Iris pigment epithelial cell (primary cell): Measurements from ENCODE around the gene NDFIP2.

ENCODE experiments used
- DNase-seq: peaks from one replicate; pipeline ENCODE4 v3.0.0-alpha.2; 2011; ENCODE audit warnings: low read depth

The NDFIP2 gene

GRCh38 chr13:79480954-79481684, at the start of gene NDFIP2:
TSS of gene NDFIP2 (plus strand) at chr13:79481155. CDS start at chr13:79481204, 49 bp downstream.
- peak; percentile 88 for DNase-seq

GRCh38 chr13:79432086-79432485, 48.9 kb upstream of the NDFIP2 start:
- DNase-seq: no peak

GRCh38 chr13:79432992-79433391, 48.0 kb upstream of the NDFIP2 start:
- DNase-seq: no peak

GRCh38 chr13:79434556-79434955, 46.4 kb upstream of the NDFIP2 start:
- DNase-seq: peak; percentile 51

- peak; percentile 68 for DNase-seq
These were observed 45.4 kb upstream of the NDFIP2 start for GRCh38 chr13:79435561-79435990.

GRCh38 chr13:79439275-79439674, 41.7 kb upstream of the NDFIP2 start:
- DNase-seq: no peak

- no peak for DNase-seq
These were observed 39.9 kb upstream of the NDFIP2 start for GRCh38 chr13:79440958-79441528.

- DNase-seq: peak; percentile 65
These were observed 38.7 kb upstream of the NDFIP2 start for GRCh38 chr13:79442221-79442620.

- no peak for DNase-seq
These were observed 38.2 kb upstream of the NDFIP2 start for GRCh38 chr13:79442706-79443105.

- DNase-seq: no peak
These were observed 34.8 kb upstream of the NDFIP2 start for GRCh38 chr13:79445968-79446645.

- DNase-seq: no peak
These were observed 33.8 kb upstream of the NDFIP2 start for GRCh38 chr13:79447141-79447540.

- no peak for DNase-seq
These were observed 33.2 kb upstream of the NDFIP2 start for GRCh38 chr13:79447741-79448140.

- no peak for DNase-seq
These were observed 32.5 kb upstream of the NDFIP2 start for GRCh38 chr13:79448413-79448812.

- DNase-seq: no peak
These were observed 30.8 kb upstream of the NDFIP2 start for GRCh38 chr13:79450110-79450509.

GRCh38 chr13:79451500-79451962, 29.4 kb upstream of the NDFIP2 start:
- peak; percentile 98 for DNase-seq

GRCh38 chr13:79452239-79452913, 28.6 kb upstream of the NDFIP2 start:
- no peak for DNase-seq

GRCh38 chr13:79455331-79455730, 25.6 kb upstream of the NDFIP2 start:
- DNase-seq: peak; percentile 85

GRCh38 chr13:79456051-79456450, 24.9 kb upstream of the NDFIP2 start:
- no peak for DNase-seq

- no peak for DNase-seq
These were observed 24.1 kb upstream of the NDFIP2 start for GRCh38 chr13:79456656-79457365.

GRCh38 chr13:79457390-79457789, 23.6 kb upstream of the NDFIP2 start:
- no peak for DNase-seq

GRCh38 chr13:79457948-79458347, 23.0 kb upstream of the NDFIP2 start:
- peak; percentile 96 for DNase-seq

- no peak for DNase-seq
These were observed 22.5 kb upstream of the NDFIP2 start for GRCh38 chr13:79458436-79458835.
